Astrocyte (in vitro differentiated cells and primary cell): ENCODE measurements around the gene ZBTB33. TPM values are rescaled to one million over a fixed set of nuclear protein-coding genes. Genes with fewer than 3 reads are reported as not detected.

Experiments used
- DNase-seq: peaks from one replicate; pipeline ENCODE4 v3.0.0-alpha.2; 2010; ENCODE audit warnings: low read depth
- FAIRE-seq: peaks from 2 replicates; lab custom pipeline; 2011; peaks lifted over from hg19 to GRCh38; lab: Jason Lieb, UNC
- H2AFZ ChIP-seq: 2 replicates; pipeline ENCODE4 v1.6.0; 2012; ENCODE audit warnings: low read depth, low read length, inconsistent platforms
- H3K27ac ChIP-seq: 2 replicates; pipeline ENCODE4 v1.5.1; 2011; ENCODE audit warnings: low read depth, low read length, inconsistent platforms
- H3K27me3 ChIP-seq: 2 replicates; pipeline ENCODE4 v1.6.0; 2011; ENCODE audit warnings: low read length, inconsistent platforms; ENCODE audit not compliant: insufficient read depth
- H3K36me3 ChIP-seq: 2 replicates; pipeline ENCODE4 v1.5.1; 2011; ENCODE audit warnings: low read length, inconsistent platforms; ENCODE audit not compliant: insufficient read depth
- H3K4me1 ChIP-seq: 2 replicates; pipeline ENCODE4 v1.5.1; 2011; ENCODE audit warnings: low read length, inconsistent platforms; ENCODE audit not compliant: insufficient read depth
- H3K4me2 ChIP-seq: 2 replicates; pipeline ENCODE4 v1.6.0; 2012; ENCODE audit warnings: low read length, inconsistent platforms
- H3K4me3 ChIP-seq: 2 replicates; pipeline ENCODE4 v1.5.1; 2011; ENCODE audit warnings: low read depth, mild to moderate bottlenecking, low read length, inconsistent platforms; ENCODE audit not compliant: insufficient read depth
- H3K79me2 ChIP-seq: 2 replicates; pipeline ENCODE4 v1.6.0; 2012; ENCODE audit warnings: mild to moderate bottlenecking, low read length, inconsistent platforms; ENCODE audit not compliant: insufficient read depth
- H3K9ac ChIP-seq: 2 replicates; pipeline ENCODE4 v1.6.0; 2012; ENCODE audit warnings: mild to moderate bottlenecking, low read length, inconsistent platforms
- H3K9me3 ChIP-seq: 2 replicates; pipeline ENCODE4 v1.5.1; 2012; ENCODE audit warnings: low read depth, mild to moderate bottlenecking, low read length, inconsistent platforms; ENCODE audit not compliant: insufficient read depth
- H4K20me1 ChIP-seq: 2 replicates; pipeline ENCODE4 v1.6.0; 2012; ENCODE audit warnings: low read length, inconsistent platforms; ENCODE audit not compliant: insufficient read depth
- H3K27ac Mint-ChIP-seq: one replicate; pipeline ENCODE4 v1.8.0; 2021; ENCODE audit warnings: mild to moderate bottlenecking, mixed read lengths; ENCODE audit not compliant: unreplicated experiment
- H3K27me3 Mint-ChIP-seq: one replicate; pipeline ENCODE4 v1.8.0; 2021; ENCODE audit warnings: low read depth, mixed read lengths; ENCODE audit not compliant: unreplicated experiment
- H3K36me3 Mint-ChIP-seq: one replicate; pipeline ENCODE4 v1.8.0; 2021; ENCODE audit warnings: low read depth, mixed read lengths; ENCODE audit not compliant: unreplicated experiment
- H3K4me1 Mint-ChIP-seq: one replicate; pipeline ENCODE4 v1.8.0; 2021; ENCODE audit warnings: low read depth, mixed read lengths; ENCODE audit not compliant: unreplicated experiment
- H3K4me3 Mint-ChIP-seq: one replicate; pipeline ENCODE4 v1.8.0; 2021; ENCODE audit warnings: mild to moderate bottlenecking, moderate library complexity, mixed read lengths; ENCODE audit not compliant: unreplicated experiment
- H3K9me3 Mint-ChIP-seq: one replicate; pipeline ENCODE4 v1.8.0; 2021; ENCODE audit warnings: mild to moderate bottlenecking, mixed read lengths; ENCODE audit not compliant: unreplicated experiment
- EZH2 ChIP-seq: IDR thresholded peaks from 2 replicates; pipeline ENCODE4 v1.6.1; 2012; ENCODE audit warnings: mild to moderate bottlenecking, low read length, inconsistent platforms; ENCODE audit not compliant: insufficient read depth
- total RNA-seq: library from RNA; stranded (reverse); gene quantifications from 2 replicates; pipeline ENCODE4 v1.2.1, GENCODE V29; 2021
- TF ChIP-seq, protein P1 (sequence below): IDR thresholded peaks from 2 replicates; pipeline ENCODE4 v1.5.1; 2011; ENCODE audit warnings: low read depth, mild to moderate bottlenecking, inconsistent platforms, low read length, moderate library complexity; ENCODE audit not compliant: insufficient read depth

ZBTB33 gene
- total RNA-seq, 1 donor from 2014 or later = 19.9 TPM

DNA sequence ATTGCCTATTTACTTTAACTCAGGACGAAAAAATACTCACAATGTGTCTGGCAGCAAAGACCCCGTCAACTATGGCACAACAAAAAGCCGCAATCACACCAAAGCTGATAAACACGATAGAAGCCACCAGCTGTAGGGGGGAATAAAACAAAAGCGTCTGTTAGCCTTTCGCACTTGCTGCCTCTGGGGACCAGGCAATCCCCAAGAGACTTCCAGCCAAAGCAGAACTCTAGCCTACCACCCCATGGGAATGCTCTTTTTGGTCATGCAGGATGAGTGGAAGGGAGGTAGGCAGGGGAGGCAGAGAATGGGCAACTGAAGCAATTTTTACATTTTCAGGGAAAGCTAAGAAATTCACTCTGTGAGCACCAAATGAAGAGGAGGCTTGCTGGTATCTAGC is 40.6 kb downstream of the ZBTB33 start:
- Histone ChIP-seq H3K4me3 (no peak overlapping the region), H3K27me3 (no peaks in the 10 kb centered on the region), H3K36me3 (no peaks in the 10 kb centered on the region), H3K79me2 (no peaks in the 10 kb centered on the region), H4K20me1 (no peaks in the 10 kb centered on the region), H3K4me1 (no peaks in the 10 kb centered on the region), H3K9ac (no peak overlapping the region), H3K9me3 (no peaks in the 10 kb centered on the region), H3K4me2 (no peak overlapping the region), H3K27ac (no peak overlapping the region), H2AFZ (no peak overlapping the region)
- no peak overlapping the region for H3K4me3 Mint-ChIP-seq
- no peaks in the 10 kb centered on the region for H3K9me3 Mint-ChIP-seq
- no peaks in the 10 kb centered on the region for H3K27me3 Mint-ChIP-seq
- H3K4me1 Mint-ChIP-seq = no peaks in the 10 kb centered on the region
- FAIRE-seq (no peak), DNase-seq (no peak)
- H3K36me3 Mint-ChIP-seq = no peaks in the 10 kb centered on the region
- no peak overlapping the region for H3K27ac Mint-ChIP-seq
- TF ChIP-seq, protein P1, sequence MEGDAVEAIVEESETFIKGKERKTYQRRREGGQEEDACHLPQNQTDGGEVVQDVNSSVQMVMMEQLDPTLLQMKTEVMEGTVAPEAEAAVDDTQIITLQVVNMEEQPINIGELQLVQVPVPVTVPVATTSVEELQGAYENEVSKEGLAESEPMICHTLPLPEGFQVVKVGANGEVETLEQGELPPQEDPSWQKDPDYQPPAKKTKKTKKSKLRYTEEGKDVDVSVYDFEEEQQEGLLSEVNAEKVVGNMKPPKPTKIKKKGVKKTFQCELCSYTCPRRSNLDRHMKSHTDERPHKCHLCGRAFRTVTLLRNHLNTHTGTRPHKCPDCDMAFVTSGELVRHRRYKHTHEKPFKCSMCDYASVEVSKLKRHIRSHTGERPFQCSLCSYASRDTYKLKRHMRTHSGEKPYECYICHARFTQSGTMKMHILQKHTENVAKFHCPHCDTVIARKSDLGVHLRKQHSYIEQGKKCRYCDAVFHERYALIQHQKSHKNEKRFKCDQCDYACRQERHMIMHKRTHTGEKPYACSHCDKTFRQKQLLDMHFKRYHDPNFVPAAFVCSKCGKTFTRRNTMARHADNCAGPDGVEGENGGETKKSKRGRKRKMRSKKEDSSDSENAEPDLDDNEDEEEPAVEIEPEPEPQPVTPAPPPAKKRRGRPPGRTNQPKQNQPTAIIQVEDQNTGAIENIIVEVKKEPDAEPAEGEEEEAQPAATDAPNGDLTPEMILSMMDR = no peak
- no peak for TF ChIP-seq EZH2

DNA sequence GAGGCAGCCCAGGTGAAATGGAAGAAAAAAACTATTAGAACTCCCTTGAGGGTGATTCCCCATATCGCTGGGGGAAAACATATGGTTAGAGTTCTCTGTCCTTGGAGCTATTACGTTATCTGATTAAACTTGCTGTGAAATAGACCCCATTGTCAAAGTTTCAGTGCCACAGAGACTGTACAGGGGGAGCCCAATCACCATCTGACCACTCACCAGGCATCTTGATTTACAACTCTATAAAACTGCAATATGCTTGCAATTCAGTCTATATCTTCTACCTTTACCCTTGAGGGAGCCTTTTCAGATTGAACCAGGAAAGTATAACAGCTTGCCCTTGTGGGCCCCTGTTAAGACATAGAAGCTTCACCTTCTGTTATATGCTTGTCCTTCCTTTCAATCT is 42.4 kb downstream of the ZBTB33 start:
- no peak overlapping the region for H3K27ac ChIP-seq
- no peak overlapping the region for H3K4me3 Mint-ChIP-seq

DNA sequence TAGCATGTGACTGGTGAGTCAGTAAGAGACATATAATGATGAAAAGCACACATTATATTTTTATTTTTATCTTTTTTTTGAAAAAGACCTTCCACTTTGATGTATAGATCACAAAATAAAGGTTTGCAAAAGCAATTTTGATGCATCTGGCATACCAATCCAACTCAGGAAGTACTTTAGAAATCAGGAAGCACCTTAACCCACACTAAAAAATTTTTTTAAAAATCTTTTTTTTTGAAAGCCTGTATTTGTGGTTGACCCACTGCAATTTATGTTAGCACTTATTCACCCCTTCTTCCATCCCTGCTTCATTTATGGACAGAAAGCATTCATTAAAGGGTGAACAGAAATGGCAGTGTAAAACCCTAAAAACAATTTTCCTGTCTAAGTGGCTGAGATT is 44.0 kb downstream of the ZBTB33 start:
- H4K20me1 ChIP-seq = no peaks in the 10 kb centered on the region
- no peak overlapping the region for H3K27ac ChIP-seq
- H3K4me3 ChIP-seq = no peak overlapping the region
- TF ChIP-seq, protein P1 = no peak
- TF ChIP-seq EZH2 = no peak
- H3K27me3 Mint-ChIP-seq = no peaks in the 10 kb centered on the region
- H3K9ac ChIP-seq = no peak overlapping the region
- H2AFZ ChIP-seq = no peak overlapping the region
- H3K4me2 ChIP-seq = no peak overlapping the region
- no peaks in the 10 kb centered on the region for H3K9me3 Mint-ChIP-seq
- no peaks in the 10 kb centered on the region for H3K4me1 ChIP-seq
- DNase-seq (no peak), FAIRE-seq (no peak)
- H3K36me3 ChIP-seq = no peaks in the 10 kb centered on the region
- no peak overlapping the region for H3K27ac Mint-ChIP-seq
- no peak overlapping the region for H3K4me3 Mint-ChIP-seq
- no peaks in the 10 kb centered on the region for H3K9me3 ChIP-seq
- no peaks in the 10 kb centered on the region for H3K27me3 ChIP-seq
- H3K36me3 Mint-ChIP-seq = no peaks in the 10 kb centered on the region
- H3K4me1 Mint-ChIP-seq = no peaks in the 10 kb centered on the region
- H3K79me2 ChIP-seq = no peaks in the 10 kb centered on the region

More for the DNA sequence above, 42.4 kb downstream of the ZBTB33 start:
- H3K4me1 ChIP-seq = no peaks in the 10 kb centered on the region
- H3K36me3 ChIP-seq = no peaks in the 10 kb centered on the region
- H3K36me3 Mint-ChIP-seq = no peaks in the 10 kb centered on the region
- no peak overlapping the region for H3K4me3 ChIP-seq
- no peaks in the 10 kb centered on the region for H3K27me3 ChIP-seq
- FAIRE-seq = no peak
- DNase-seq = no peak
- no peaks in the 10 kb centered on the region for H4K20me1 ChIP-seq
- no peaks in the 10 kb centered on the region for H3K79me2 ChIP-seq
- TF ChIP-seq, protein P1 = no peak
- TF ChIP-seq EZH2 = no peak
- no peaks in the 10 kb centered on the region for H3K4me1 Mint-ChIP-seq
- H3K4me2 ChIP-seq = no peak overlapping the region
- H2AFZ ChIP-seq = no peak overlapping the region
- H3K9me3 ChIP-seq = no peaks in the 10 kb centered on the region
- no peak overlapping the region for H3K27ac Mint-ChIP-seq
- no peaks in the 10 kb centered on the region for H3K9me3 Mint-ChIP-seq
- no peak overlapping the region for H3K9ac ChIP-seq
- H3K27me3 Mint-ChIP-seq = no peaks in the 10 kb centered on the region
